ENCODE data around the gene CTNND2.
"Not testable (repeated sequence)": the region's sequence is repeated elsewhere in the genome, so short reads cannot be mapped to it uniquely, and the experiment has no call there.

The CTNND2 gene

DNA sequence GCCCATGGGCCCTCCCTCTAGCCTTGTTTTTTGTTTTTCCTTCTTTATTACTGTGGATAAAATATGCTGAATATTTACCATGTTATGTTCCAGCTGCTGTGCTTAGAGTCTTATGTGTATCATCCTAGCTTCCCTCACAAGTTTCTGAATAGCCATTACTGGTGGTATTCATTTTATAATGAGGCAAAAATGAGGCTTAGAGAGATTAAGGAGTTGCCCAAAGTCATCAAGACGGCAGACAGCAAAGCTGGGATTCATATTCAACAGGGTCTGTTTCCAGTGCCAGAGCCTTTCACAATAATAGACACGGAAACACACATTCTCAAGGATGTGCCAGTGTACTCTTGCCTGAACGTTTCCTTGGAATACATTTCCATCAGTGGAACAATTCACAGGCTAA is 258.1 kb downstream of the CTNND2 start:
- Mint-ChIP-seq H3K27ac (no peak overlapping the region), H3K27me3 (no peaks in the 10 kb centered on the region)
- ATAC-seq, result no peak

DNA sequence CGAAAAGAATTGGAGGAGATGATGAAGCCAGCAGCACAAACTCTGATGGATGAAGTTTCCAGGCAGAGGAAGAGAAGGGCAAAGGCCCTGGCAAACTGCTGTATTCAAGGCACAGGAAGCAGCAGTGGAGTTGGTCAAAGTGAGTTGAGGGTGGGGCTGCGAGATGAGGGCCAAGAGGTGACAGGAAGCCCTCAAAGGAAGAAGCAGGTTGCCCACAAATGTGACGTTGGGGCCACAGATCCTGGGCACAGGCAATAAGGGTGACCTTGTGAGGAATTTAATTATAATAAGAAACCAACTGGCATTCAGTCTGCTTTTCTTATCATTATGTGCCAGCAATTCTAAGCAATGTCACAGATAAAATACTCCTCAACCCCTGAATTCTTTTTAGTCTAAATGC is 261.8 kb downstream of the CTNND2 start:
- no peaks in the 10 kb centered on the region for H3K9me3 Mint-ChIP-seq
- no peaks in the 10 kb centered on the region for H3K36me3 Mint-ChIP-seq (ENCODE audit: low read depth)
- ATAC-seq, result no peak

More for the DNA sequence above, 258.1 kb downstream of the CTNND2 start:
- no peaks in the 10 kb centered on the region for H3K4me1 Mint-ChIP-seq
- no peak for DNase-seq
- no peaks in the 10 kb centered on the region for H3K36me3 Mint-ChIP-seq (ENCODE audit: low read depth)
- H3K4me3 Mint-ChIP-seq, result no peak overlapping the region
- peaks cover 8% of the 10 kb centered on the region for H3K9me3 Mint-ChIP-seq

GRCh38 chr5:11640158-11640873 is 263.9 kb downstream of the CTNND2 start:
- Mint-ChIP-seq H3K36me3 (ENCODE audit: low read depth) (no peaks in the 10 kb centered on the region), H3K27me3 (no peaks in the 10 kb centered on the region), H3K4me1 (no peaks in the 10 kb centered on the region), H3K4me3 (no peak overlapping the region), H3K27ac (no peak overlapping the region), H3K9me3 (no peaks in the 10 kb centered on the region)
- ATAC-seq, result no peak
- DNase-seq, result no peak

More for the DNA sequence above, 261.8 kb downstream of the CTNND2 start:
- H3K4me1 Mint-ChIP-seq, result no peaks in the 10 kb centered on the region
- no peak for DNase-seq
- no peak overlapping the region for H3K4me3 Mint-ChIP-seq
- H3K27ac Mint-ChIP-seq, result no peak overlapping the region
- no peaks in the 10 kb centered on the region for H3K27me3 Mint-ChIP-seq

GRCh38 chr5:11622785-11623184 is 281.5 kb downstream of the CTNND2 start:
- DNase-seq, result no peak
- Mint-ChIP-seq H3K4me3 (no peak overlapping the region), H3K9me3 (peaks cover 7% of the 10 kb centered on the region), H3K27me3 (no peaks in the 10 kb centered on the region), H3K4me1 (no peaks in the 10 kb centered on the region), H3K36me3 (ENCODE audit: low read depth) (no peaks in the 10 kb centered on the region), H3K27ac (no peak overlapping the region)
- ATAC-seq, result no peak

GRCh38 chr5:11620172-11620571 is 284.1 kb downstream of the CTNND2 start:
- no peaks in the 10 kb centered on the region for H3K4me1 Mint-ChIP-seq
- DNase-seq (no peak), ATAC-seq (no peak)
- no peaks in the 10 kb centered on the region for H3K27me3 Mint-ChIP-seq
- H3K9me3 Mint-ChIP-seq, result peaks cover 12% of the 10 kb centered on the region
- H3K27ac Mint-ChIP-seq, result no peak overlapping the region
- H3K4me3 Mint-ChIP-seq, result no peak overlapping the region
- no peaks in the 10 kb centered on the region for H3K36me3 Mint-ChIP-seq (ENCODE audit: low read depth)

DNA sequence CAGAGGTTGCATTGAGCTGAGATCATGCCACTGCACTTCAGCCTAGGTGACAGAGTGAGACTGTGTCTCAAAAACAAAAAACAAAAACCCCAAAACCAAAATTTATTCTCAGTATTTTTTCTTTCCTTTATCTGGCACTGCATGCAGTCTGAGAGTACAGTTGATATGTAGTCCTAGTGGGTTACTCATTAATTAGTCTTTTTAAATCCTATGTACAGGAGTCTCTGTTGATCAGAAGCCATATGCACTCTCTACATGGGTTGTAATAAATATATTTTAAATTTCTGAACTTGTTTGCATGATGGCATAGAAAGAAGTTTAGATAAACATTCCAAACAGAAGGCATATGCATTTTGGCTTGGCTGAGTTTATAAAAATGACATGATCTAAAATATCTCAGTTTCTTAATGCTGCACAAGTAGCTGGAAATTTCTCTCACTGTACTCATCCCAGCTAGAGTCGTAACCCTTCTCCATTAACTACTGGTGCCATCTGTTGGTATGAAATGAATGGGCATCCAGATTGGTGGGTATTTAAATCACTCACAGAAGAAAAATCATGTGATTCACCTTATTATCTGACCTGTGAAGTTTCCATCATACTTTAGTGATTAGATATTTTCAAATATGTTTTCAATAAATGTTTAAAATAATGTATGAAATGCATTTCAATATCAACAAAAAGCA is 284.8 kb downstream of the CTNND2 start:
- no peak for ATAC-seq
- H3K27me3 Mint-ChIP-seq, result no peaks in the 10 kb centered on the region
- peaks cover 12% of the 10 kb centered on the region for H3K9me3 Mint-ChIP-seq
- no peaks in the 10 kb centered on the region for H3K36me3 Mint-ChIP-seq (ENCODE audit: low read depth)
- H3K4me3 Mint-ChIP-seq, result no peak overlapping the region
- H3K27ac Mint-ChIP-seq, result no peak overlapping the region
- no peaks in the 10 kb centered on the region for H3K4me1 Mint-ChIP-seq
- DNase-seq, result no peak

- H3K4me3 Mint-ChIP-seq, result no peak overlapping the region
- ATAC-seq, result no peak
- H3K27me3 Mint-ChIP-seq, result no peaks in the 10 kb centered on the region
- no peaks in the 10 kb centered on the region for H3K4me1 Mint-ChIP-seq
- H3K36me3 Mint-ChIP-seq (ENCODE audit: low read depth), result no peaks in the 10 kb centered on the region
- H3K27ac Mint-ChIP-seq, result no peak overlapping the region
- no peak for DNase-seq
- H3K9me3 Mint-ChIP-seq, result peaks cover 6% of the 10 kb centered on the region
Measured at GRCh38 chr5:11617080-11617479, 287.2 kb downstream of the CTNND2 start.

GRCh38 chr5:11616624-11617023 is 287.6 kb downstream of the CTNND2 start:
- H3K4me3 Mint-ChIP-seq; DNase-seq; H3K36me3 Mint-ChIP-seq (ENCODE audit: low read depth); H3K27me3 Mint-ChIP-seq; ATAC-seq; H3K27ac Mint-ChIP-seq; H3K9me3 Mint-ChIP-seq; H3K4me1 Mint-ChIP-seq: not testable (repeated sequence)

DNA sequence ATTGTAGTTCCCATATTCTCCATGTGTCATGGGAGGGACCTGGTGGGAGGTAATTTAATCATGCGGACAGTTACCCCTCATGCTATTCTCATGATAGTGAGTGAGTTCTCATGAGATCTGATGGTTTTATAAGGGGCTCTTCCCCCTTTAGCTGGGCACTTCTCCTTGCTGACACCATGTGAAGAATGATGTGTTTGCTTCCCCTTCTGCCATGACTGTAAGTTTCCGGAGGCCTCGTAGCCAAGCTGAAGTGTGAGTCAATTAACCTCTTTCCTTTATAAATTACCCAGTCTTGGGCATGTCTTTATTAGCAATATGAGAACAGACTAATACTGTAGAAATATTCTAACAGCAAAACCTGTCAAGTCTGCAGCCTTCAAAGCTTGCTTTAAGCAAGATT is 293.2 kb downstream of the CTNND2 start:
- H3K27ac Mint-ChIP-seq, result no peak overlapping the region
- H3K27me3 Mint-ChIP-seq, result no peaks in the 10 kb centered on the region
- DNase-seq (no peak), ATAC-seq (no peak)
- H3K4me3 Mint-ChIP-seq, result no peak overlapping the region
- H3K4me1 Mint-ChIP-seq, result no peaks in the 10 kb centered on the region
- H3K36me3 Mint-ChIP-seq (ENCODE audit: low read depth), result no peaks in the 10 kb centered on the region
- peaks cover 6% of the 10 kb centered on the region for H3K9me3 Mint-ChIP-seq

- DNase-seq, result no peak
- Mint-ChIP-seq H3K27me3 (no peaks in the 10 kb centered on the region), H3K27ac (no peak overlapping the region), H3K9me3 (peaks cover 6% of the 10 kb centered on the region), H3K4me1 (no peaks in the 10 kb centered on the region), H3K4me3 (no peak overlapping the region), H3K36me3 (ENCODE audit: low read depth) (no peaks in the 10 kb centered on the region)
- no peak for ATAC-seq
Measured at GRCh38 chr5:11609570-11610303, 294.5 kb downstream of the CTNND2 start.

GRCh38 chr5:11608530-11608929 is 295.7 kb downstream of the CTNND2 start:
- no peak overlapping the region for H3K4me3 Mint-ChIP-seq
- H3K9me3 Mint-ChIP-seq, result peaks cover 6% of the 10 kb centered on the region
- no peaks in the 10 kb centered on the region for H3K27me3 Mint-ChIP-seq
- ATAC-seq (no peak), DNase-seq (no peak)
- no peak overlapping the region for H3K27ac Mint-ChIP-seq
- H3K4me1 Mint-ChIP-seq, result no peaks in the 10 kb centered on the region
- H3K36me3 Mint-ChIP-seq (ENCODE audit: low read depth), result no peaks in the 10 kb centered on the region

DNA sequence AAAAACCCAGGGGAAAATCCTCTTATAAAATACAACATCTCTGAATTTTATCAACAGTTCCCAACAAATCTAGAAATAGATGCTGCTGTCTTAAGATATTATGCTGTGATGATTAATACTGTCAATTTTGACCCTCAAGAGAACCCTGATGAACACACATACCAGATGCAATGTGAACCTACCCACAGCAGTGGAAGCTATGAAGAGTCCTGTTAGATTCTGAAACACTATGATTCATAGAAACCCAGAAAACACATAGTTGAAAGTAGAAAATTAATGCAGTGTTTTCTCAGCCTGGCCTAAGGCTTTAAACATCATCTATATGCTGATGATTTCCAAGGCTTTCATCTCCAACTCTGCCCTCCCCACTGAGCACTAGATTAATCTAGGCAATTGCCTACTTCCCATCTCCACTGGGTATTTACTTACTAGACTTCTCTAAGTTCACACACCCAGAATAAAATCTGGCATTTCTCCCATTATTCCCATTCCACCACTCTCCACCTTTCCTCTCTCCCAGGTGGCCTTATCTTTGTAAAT is 296.2 kb downstream of the CTNND2 start:
- no peak for ATAC-seq
- H3K9me3 Mint-ChIP-seq, result peaks cover 6% of the 10 kb centered on the region
- no peak overlapping the region for H3K27ac Mint-ChIP-seq
- no peak overlapping the region for H3K4me3 Mint-ChIP-seq
- no peaks in the 10 kb centered on the region for H3K27me3 Mint-ChIP-seq
- no peaks in the 10 kb centered on the region for H3K36me3 Mint-ChIP-seq (ENCODE audit: low read depth)
- H3K4me1 Mint-ChIP-seq, result no peaks in the 10 kb centered on the region
- DNase-seq, result no peak

- no peak overlapping the region for H3K4me3 Mint-ChIP-seq
- no peak overlapping the region for H3K27ac Mint-ChIP-seq
- DNase-seq, result no peak
- H3K9me3 Mint-ChIP-seq, result peaks cover 3% of the 10 kb centered on the region
- no peaks in the 10 kb centered on the region for H3K36me3 Mint-ChIP-seq (ENCODE audit: low read depth)
- H3K27me3 Mint-ChIP-seq, result no peaks in the 10 kb centered on the region
- no peak for ATAC-seq
- H3K4me1 Mint-ChIP-seq, result no peaks in the 10 kb centered on the region
Measured at GRCh38 chr5:11602298-11602697, 301.9 kb downstream of the CTNND2 start.

- DNase-seq (no peak), ATAC-seq (no peak)
- Mint-ChIP-seq H3K9me3 (peaks cover 3% of the 10 kb centered on the region), H3K36me3 (ENCODE audit: low read depth) (no peaks in the 10 kb centered on the region), H3K27ac (no peak overlapping the region), H3K27me3 (peaks cover 2% of the 10 kb centered on the region), H3K4me3 (no peak overlapping the region), H3K4me1 (no peaks in the 10 kb centered on the region)
Measured at GRCh38 chr5:11599499-11599898, 304.7 kb downstream of the CTNND2 start.

- H3K27ac Mint-ChIP-seq, result no peak overlapping the region
- DNase-seq (no peak), ATAC-seq (no peak)
- peaks cover 2% of the 10 kb centered on the region for H3K27me3 Mint-ChIP-seq
- no peaks in the 10 kb centered on the region for H3K4me1 Mint-ChIP-seq
- no peak overlapping the region for H3K4me3 Mint-ChIP-seq
- no peaks in the 10 kb centered on the region for H3K36me3 Mint-ChIP-seq (ENCODE audit: low read depth)
- H3K9me3 Mint-ChIP-seq, result peaks cover 9% of the 10 kb centered on the region
Measured at GRCh38 chr5:11596657-11597071, 307.6 kb downstream of the CTNND2 start.

Measured in activated naive CD8-positive, alpha-beta T cell treated with anti-CD3 and anti-CD28 coated beads, Interleukin-2, amount 50 U/mL, for 24 hours (primary cell).